OCI-LY1 (cell line): ENCODE results near the gene AMN.

Source experiments
- H2AFZ ChIP-seq: fragments of 200-600 bp; sonication (generic), shearing (Covaris generic); 2 replicates; pipeline ENCODE4 v1.6.0; 2014; ENCODE audit warnings: antibody characterized with exemption, mild to moderate bottlenecking, low read length
- H3F3A ChIP-seq: fragments of 200-600 bp; sonication (generic), shearing (Covaris generic); 2 replicates; pipeline ENCODE4 v1.6.0; 2014; ENCODE audit warnings: mild to moderate bottlenecking, antibody characterized with exemption, low read length, moderate library complexity; ENCODE audit not compliant: insufficient read depth
- H3K27ac ChIP-seq: fragments of 200-600 bp; sonication (generic); 2 replicates; pipeline ENCODE4 v1.5.1; 2014; ENCODE audit warnings: low read length, mixed run types, mild to moderate bottlenecking, low read depth; ENCODE audit not compliant: poor library complexity, severe bottlenecking
- H3K27me3 ChIP-seq: fragments of 200-600 bp; sonication (generic); 2 replicates; pipeline ENCODE4 v1.6.0; 2014; ENCODE audit warnings: antibody characterized with exemption, mild to moderate bottlenecking, low read length, moderate library complexity; ENCODE audit not compliant: insufficient read depth
- H3K36me3 ChIP-seq: fragments of 200-600 bp; sonication (generic); 2 replicates; pipeline ENCODE4 v1.6.1; 2014; ENCODE audit warnings: mild to moderate bottlenecking, antibody characterized with exemption, low read length, moderate library complexity, mixed read lengths; ENCODE audit not compliant: insufficient read depth
- H3K4me1 ChIP-seq: fragments of 200-600 bp; sonication (generic); 2 replicates; pipeline ENCODE4 v1.5.1; 2014; ENCODE audit warnings: mild to moderate bottlenecking, low read length, moderate library complexity; ENCODE audit not compliant: insufficient read depth, severe bottlenecking
- H3K4me2 ChIP-seq: fragments of 200-600 bp; sonication (generic), shearing (Covaris generic); 2 replicates; pipeline ENCODE4 v1.6.1; 2014; ENCODE audit warnings: low read length
- H3K4me3 ChIP-seq: fragments of 200-600 bp; sonication (generic); 2 replicates; pipeline ENCODE4 v1.5.1; 2014; ENCODE audit warnings: low read length, low read depth, mild to moderate bottlenecking, mixed read lengths; ENCODE audit not compliant: poor library complexity, severe bottlenecking
- H3K79me2 ChIP-seq: fragments of 200-600 bp; shearing (Covaris generic); 2 replicates; pipeline ENCODE4 v1.6.1; 2016; ENCODE audit warnings: mixed run types, low read length, mixed read lengths; ENCODE audit not compliant: insufficient read depth
- H3K9ac ChIP-seq: fragments of 200-600 bp; sonication (generic), shearing (Covaris generic); 2 replicates; pipeline ENCODE4 v1.6.1; 2014; ENCODE audit warnings: mild to moderate bottlenecking, low read length, mixed read lengths
- H3K9me2 ChIP-seq: fragments of 200-600 bp; sonication (generic), shearing (Covaris generic); 2 replicates; pipeline ENCODE4 v1.6.1; 2014; ENCODE audit warnings: low read depth, mild to moderate bottlenecking, low read length, mixed read lengths
- H3K9me3 ChIP-seq: fragments of 200-600 bp; shearing (Covaris generic); 2 replicates; pipeline ENCODE4 v1.6.1; 2014; ENCODE audit warnings: low read length, mixed read lengths
- H4K20me1 ChIP-seq: fragments of 200-600 bp; sonication (generic), shearing (Covaris generic); 2 replicates; pipeline ENCODE4 v1.6.0; 2016; ENCODE audit warnings: mild to moderate bottlenecking, low read length; ENCODE audit not compliant: insufficient read depth
- CTCF ChIP-seq: fragments of 200-600 bp; sonication (generic), shearing (Covaris generic); IDR thresholded peaks from 2 replicates; pipeline ENCODE4 v1.5.1; 2017; ENCODE audit warnings: mild to moderate bottlenecking, antibody characterized with exemption, low read length, moderate library complexity, mixed read lengths
- EZH2 ChIP-seq: fragments of 200-600 bp; sonication (generic), shearing (Covaris generic); IDR thresholded peaks from 2 replicates; pipeline ENCODE4 v1.8.0; 2017; ENCODE audit warnings: borderline replicate concordance, mixed run types, mild to moderate bottlenecking, antibody characterized with exemption, low read length, moderate library complexity, mixed read lengths

The AMN gene

GRCh38 chr14:102918438-102918837, 4.0 kb upstream of the AMN start:
- no peak for TF ChIP-seq EZH2
- TF ChIP-seq CTCF: no peak
- no peak overlapping the region for H3K4me2 ChIP-seq
- no peaks in the 10 kb centered on the region for H3F3A ChIP-seq
- no peak overlapping the region for H3K4me3 ChIP-seq
- H3K9me3 ChIP-seq: no peaks in the 10 kb centered on the region
- no peaks in the 10 kb centered on the region for H3K9me2 ChIP-seq
- no peak overlapping the region for H3K27ac ChIP-seq
- no peaks in the 10 kb centered on the region for H3K79me2 ChIP-seq
- H3K4me1 ChIP-seq: peaks cover 59% of the 10 kb centered on the region
- no peak overlapping the region for H2AFZ ChIP-seq
- no peaks in the 10 kb centered on the region for H4K20me1 ChIP-seq
- no peak overlapping the region for H3K9ac ChIP-seq
- H3K27me3 ChIP-seq: no peaks in the 10 kb centered on the region
- no peaks in the 10 kb centered on the region; the same call in 1 of the 2 replicates for H3K36me3 ChIP-seq

GRCh38 chr14:102920273-102920997, 2.0 kb upstream of the AMN start:
- H3K9me3 ChIP-seq: no peaks in the 10 kb centered on the region
- no peak overlapping the region for H3K4me3 ChIP-seq
- H3K27ac ChIP-seq: no peak overlapping the region
- no peaks in the 10 kb centered on the region; the same call in 1 of the 2 replicates for H3K36me3 ChIP-seq
- no peak overlapping the region for H3K9ac ChIP-seq
- H3K27me3 ChIP-seq: no peaks in the 10 kb centered on the region
- H2AFZ ChIP-seq: no peak overlapping the region
- no peaks in the 10 kb centered on the region for H4K20me1 ChIP-seq
- H3F3A ChIP-seq: no peaks in the 10 kb centered on the region
- TF ChIP-seq EZH2: no peak
- no peak for TF ChIP-seq CTCF
- H3K9me2 ChIP-seq: no peaks in the 10 kb centered on the region
- no peak overlapping the region for H3K4me2 ChIP-seq
- no peaks in the 10 kb centered on the region for H3K79me2 ChIP-seq
- peaks cover 39% of the 10 kb centered on the region for H3K4me1 ChIP-seq

- Histone ChIP-seq H3K9ac (no peak overlapping the region), H3K27ac (no peak overlapping the region), H3K9me2 (no peaks in the 10 kb centered on the region), H3K9me3 (no peaks in the 10 kb centered on the region), H4K20me1 (no peaks in the 10 kb centered on the region), H3K4me1 (peaks cover 34% of the 10 kb centered on the region), H3K27me3 (no peaks in the 10 kb centered on the region), H3K4me2 (no peak overlapping the region), H3K36me3 (no peaks in the 10 kb centered on the region; the same call in 1 of the 2 replicates), H3K4me3 (no peak overlapping the region), H2AFZ (no peak overlapping the region), H3K79me2 (no peaks in the 10 kb centered on the region), H3F3A (no peaks in the 10 kb centered on the region)
- TF ChIP-seq CTCF (no peak), EZH2 (no peak)
Measured at GRCh38 chr14:102920998-102921304, 1.5 kb upstream of the AMN start.
